Natural killer cell (primary cell): ENCODE measurements around the gene PEX10. TPM values are rescaled to one million over a fixed set of nuclear protein-coding genes. Genes with fewer than 3 reads are reported as not detected.
A peak's percentile ranks its signal among the peaks of the same experiment; 100 is the strongest.

Source experiments
- ATAC-seq, 3 donors: fragments of 150-1000 bp in 2 of 3; fragments of 200-7000 bp in 1 of 3; cut with Tn5 transposase; 1 replicate in 1 of 3; 2 replicates in 2 of 3; pipeline ENCODE4 v1.10.0; 2021; ENCODE audit warnings: mild to moderate bottlenecking in 2 of 3, moderate library complexity in 2 of 3
- DNase-seq, 2 donors: peaks; one replicate each; pipeline versions ENCODE4 v3.0.0 to v3.0.0-alpha.2; 2013 to 2021; ENCODE audit warnings: mixed read lengths in 1 of 2
- H3K27ac ChIP-seq: one replicate; pipeline ENCODE4 v1.5.1; 2013; ENCODE audit warnings: mild to moderate bottlenecking, low read length
- H3K27me3 ChIP-seq: one replicate; pipeline ENCODE4 v1.6.1; 2013; ENCODE audit warnings: low read length; ENCODE audit not compliant: control insufficient read depth, insufficient read depth
- H3K36me3 ChIP-seq: one replicate; pipeline ENCODE4 v1.6.1; 2013; ENCODE audit warnings: low read length; ENCODE audit not compliant: control insufficient read depth, insufficient read depth
- H3K4me1 ChIP-seq: one replicate; pipeline ENCODE4 v1.6.1; 2013; ENCODE audit warnings: low read length; ENCODE audit not compliant: control insufficient read depth, insufficient read depth
- H3K4me3 ChIP-seq: one replicate; pipeline ENCODE4 v1.5.1; 2013; ENCODE audit warnings: low read length
- H3K9me3 ChIP-seq: one replicate; pipeline ENCODE4 v1.6.1; 2013; ENCODE audit warnings: low read length; ENCODE audit not compliant: control insufficient read depth, insufficient read depth
- H3K27ac Mint-ChIP-seq, 2 donors: one replicate each; pipeline ENCODE4 v1.8.0; 2022; ENCODE audit warnings: mild to moderate bottlenecking in 2 of 2, mixed read lengths in 2 of 2, moderate library complexity in 1 of 2
- H3K27me3 Mint-ChIP-seq, 2 donors: one replicate each; pipeline ENCODE4 v1.8.0; 2022; ENCODE audit warnings: low read depth in 2 of 2, mixed read lengths in 2 of 2
- H3K36me3 Mint-ChIP-seq: one replicate; pipeline ENCODE4 v1.8.0; 2022; ENCODE audit warnings: mixed read lengths
- H3K4me1 Mint-ChIP-seq, 2 donors: one replicate each; pipeline ENCODE4 v1.8.0; 2022; ENCODE audit warnings: mixed read lengths in 2 of 2
- H3K4me3 Mint-ChIP-seq: one replicate; pipeline ENCODE4 v1.8.0; 2022; ENCODE audit warnings: mild to moderate bottlenecking, moderate library complexity, mixed read lengths
- H3K9me3 Mint-ChIP-seq, 2 donors: one replicate each; pipeline ENCODE4 v1.8.0; 2022; ENCODE audit warnings: mixed read lengths in 2 of 2
- WGBS: methylation state at CpG from one replicate; pipeline ENCODE4 v1.1.7; 2013; ENCODE audit warnings: missing lambda C conversion rate; ENCODE audit not compliant: insufficient coverage; 5-methylcytosine and 5-hydroxymethylcytosine counted together
- intact Hi-C: fragments of 100-400 bp; cut with micrococcal nuclease; formaldehyde crosslinking; loops from one replicate; pipeline ENCODE4 v1.14.2; 2022
- total RNA-seq, 4 donors: library from RNA; stranded (reverse); fragments of 120-200 nt in 1 of 4; gene quantifications; one replicate each; pipeline versions ENCODE4 v1.2.3 to v1.2.4, GENCODE V29; 2013 to 2022
- TF ChIP-seq, protein P1 (sequence below): fragments of 200-600 bp; IDR thresholded peaks from one replicate; pipeline ENCODE4 v1.8.0; 2022; ENCODE audit warnings: antibody characterized with exemption

Gene PEX10
- total RNA-seq, 3 donors from 2014 or later (not counting 1 experiment from before 2014, with no cell fraction given) = 8.1 to 11.1 (median 9.8) TPM

DNA sequence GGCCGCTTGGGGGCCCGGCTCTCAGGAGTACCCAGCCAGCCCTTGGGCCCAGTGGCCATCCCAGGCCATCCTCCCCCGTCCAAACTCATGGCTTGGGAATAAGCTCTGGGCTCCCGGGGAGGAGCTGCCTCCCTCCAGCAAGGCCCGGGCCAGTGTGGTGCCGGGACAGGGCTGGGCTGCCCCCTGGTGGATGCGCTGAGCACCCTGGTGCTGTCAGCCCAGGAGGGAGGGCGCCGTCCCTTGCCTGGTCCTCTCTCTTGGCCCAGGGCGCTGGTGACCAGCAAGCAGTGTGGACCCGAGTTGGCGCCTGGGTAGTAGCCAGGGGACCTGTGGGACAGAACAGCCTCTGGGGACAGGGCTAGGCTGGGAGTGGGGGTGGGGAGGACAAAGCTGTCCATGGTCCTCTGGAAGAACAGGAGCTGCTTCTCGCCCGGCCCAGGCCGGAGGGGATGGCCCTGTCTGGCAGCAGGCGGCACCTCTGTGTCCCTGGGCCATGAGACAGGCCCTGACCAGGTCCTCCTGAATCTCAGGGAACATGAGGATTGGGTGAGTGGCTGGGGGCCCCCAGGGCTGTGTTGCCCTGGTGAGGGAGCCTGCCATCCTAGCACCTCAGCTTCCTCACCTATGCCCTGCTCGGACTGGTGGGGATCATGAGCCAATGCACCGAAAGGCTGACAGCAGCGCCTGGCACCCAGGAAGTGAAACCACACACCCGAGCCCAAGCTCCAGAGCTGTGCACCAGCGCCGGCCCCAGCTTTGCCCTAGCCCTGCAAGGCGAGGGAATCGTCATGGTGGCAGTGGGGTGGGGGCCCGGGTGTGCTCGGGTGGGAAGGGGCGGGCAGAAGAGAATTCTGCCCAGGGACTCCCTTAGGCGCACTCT is 30.4 kb downstream of the PEX10 start:
- Histone ChIP-seq H3K9me3 (no peaks in the 10 kb centered on the region), H3K27ac (no peak overlapping the region), H3K36me3 (no peaks in the 10 kb centered on the region), H3K27me3 (no peaks in the 10 kb centered on the region), H3K4me3 (no peak overlapping the region), H3K4me1 (peaks cover 22% of the 10 kb centered on the region)
- TF ChIP-seq, protein P1, sequence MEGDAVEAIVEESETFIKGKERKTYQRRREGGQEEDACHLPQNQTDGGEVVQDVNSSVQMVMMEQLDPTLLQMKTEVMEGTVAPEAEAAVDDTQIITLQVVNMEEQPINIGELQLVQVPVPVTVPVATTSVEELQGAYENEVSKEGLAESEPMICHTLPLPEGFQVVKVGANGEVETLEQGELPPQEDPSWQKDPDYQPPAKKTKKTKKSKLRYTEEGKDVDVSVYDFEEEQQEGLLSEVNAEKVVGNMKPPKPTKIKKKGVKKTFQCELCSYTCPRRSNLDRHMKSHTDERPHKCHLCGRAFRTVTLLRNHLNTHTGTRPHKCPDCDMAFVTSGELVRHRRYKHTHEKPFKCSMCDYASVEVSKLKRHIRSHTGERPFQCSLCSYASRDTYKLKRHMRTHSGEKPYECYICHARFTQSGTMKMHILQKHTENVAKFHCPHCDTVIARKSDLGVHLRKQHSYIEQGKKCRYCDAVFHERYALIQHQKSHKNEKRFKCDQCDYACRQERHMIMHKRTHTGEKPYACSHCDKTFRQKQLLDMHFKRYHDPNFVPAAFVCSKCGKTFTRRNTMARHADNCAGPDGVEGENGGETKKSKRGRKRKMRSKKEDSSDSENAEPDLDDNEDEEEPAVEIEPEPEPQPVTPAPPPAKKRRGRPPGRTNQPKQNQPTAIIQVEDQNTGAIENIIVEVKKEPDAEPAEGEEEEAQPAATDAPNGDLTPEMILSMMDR = peak; percentile 77
- Mint-ChIP-seq H3K27ac (no peak overlapping the region), H3K27me3 (no peaks in the 10 kb centered on the region), H3K4me1 (no peaks in the 10 kb centered on the region), H3K9me3 (no peaks in the 10 kb centered on the region), H3K4me3 (no peak overlapping the region), H3K36me3 (no peaks in the 10 kb centered on the region)
- intact Hi-C loops = loop anchor here (1.0 to 10.0 kb wide), 3 partner anchors 187 to 437 kb away; no protein-coding TSS in a partner anchor
- DNase-seq = peak; percentile 74 to 86
- WGBS = 52% methylated on average over 28 of the region's 28 CpGs
- peak; percentile 86 to 100 (median 96) for ATAC-seq

DNA sequence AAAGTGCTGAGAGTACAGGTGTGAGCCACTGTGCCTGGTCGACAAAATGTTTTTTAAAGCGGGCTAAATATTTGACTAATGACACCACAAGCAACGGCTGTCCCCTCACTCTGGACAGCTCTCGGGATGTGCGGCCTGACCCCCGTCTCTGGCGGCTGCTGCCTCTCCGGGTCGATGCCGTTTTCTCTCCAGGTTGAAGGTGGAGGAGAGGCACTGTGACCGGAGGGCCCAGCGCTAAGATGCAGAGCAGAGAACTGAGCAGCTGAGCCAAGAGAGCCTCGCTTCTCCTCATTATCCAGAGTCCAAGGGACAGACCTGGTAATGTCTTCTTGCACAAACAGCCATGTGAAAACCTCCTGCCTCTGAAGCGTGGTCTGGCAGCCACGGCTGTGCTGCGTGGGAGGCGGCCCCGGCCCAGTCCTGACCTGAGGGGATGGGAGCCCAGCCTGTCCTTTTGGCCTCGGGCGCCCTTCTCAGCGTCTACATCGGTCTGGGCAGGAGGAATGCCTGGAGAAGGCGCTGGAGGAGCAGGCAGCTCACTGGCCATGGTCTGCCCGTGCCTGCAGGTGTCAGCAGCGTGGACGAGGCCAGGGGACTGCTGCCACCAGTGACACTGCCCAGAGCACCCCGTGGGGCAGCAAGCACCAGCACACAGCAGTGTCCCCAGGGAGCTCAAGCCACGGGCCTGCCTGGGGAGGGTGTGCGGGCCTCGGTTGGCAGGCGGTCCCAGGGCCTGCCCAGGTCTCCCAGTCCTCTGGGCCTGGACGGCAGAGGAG is 31.4 kb downstream of the PEX10 start:
- H3K27ac Mint-ChIP-seq = no peak overlapping the region
- DNase-seq (no peak), ATAC-seq (no peak)
- WGBS = 93% methylated on average over 32 of the region's 32 CpGs
- no peak overlapping the region for H3K4me3 Mint-ChIP-seq
- no peaks in the 10 kb centered on the region for H3K27me3 Mint-ChIP-seq
- TF ChIP-seq, protein P1 = no peak
- Histone ChIP-seq H3K9me3 (no peaks in the 10 kb centered on the region), H3K27ac (no peak overlapping the region), H3K27me3 (no peaks in the 10 kb centered on the region), H3K4me3 (no peak overlapping the region), H3K36me3 (no peaks in the 10 kb centered on the region), H3K4me1 (peaks cover 22% of the 10 kb centered on the region)
- intact Hi-C loops = loop anchor here (1.0 to 10.0 kb wide), 3 partner anchors 186 to 436 kb away; no protein-coding TSS in a partner anchor
- H3K4me1 Mint-ChIP-seq = no peaks in the 10 kb centered on the region
- no peaks in the 10 kb centered on the region for H3K36me3 Mint-ChIP-seq
- H3K9me3 Mint-ChIP-seq = no peaks in the 10 kb centered on the region

DNA sequence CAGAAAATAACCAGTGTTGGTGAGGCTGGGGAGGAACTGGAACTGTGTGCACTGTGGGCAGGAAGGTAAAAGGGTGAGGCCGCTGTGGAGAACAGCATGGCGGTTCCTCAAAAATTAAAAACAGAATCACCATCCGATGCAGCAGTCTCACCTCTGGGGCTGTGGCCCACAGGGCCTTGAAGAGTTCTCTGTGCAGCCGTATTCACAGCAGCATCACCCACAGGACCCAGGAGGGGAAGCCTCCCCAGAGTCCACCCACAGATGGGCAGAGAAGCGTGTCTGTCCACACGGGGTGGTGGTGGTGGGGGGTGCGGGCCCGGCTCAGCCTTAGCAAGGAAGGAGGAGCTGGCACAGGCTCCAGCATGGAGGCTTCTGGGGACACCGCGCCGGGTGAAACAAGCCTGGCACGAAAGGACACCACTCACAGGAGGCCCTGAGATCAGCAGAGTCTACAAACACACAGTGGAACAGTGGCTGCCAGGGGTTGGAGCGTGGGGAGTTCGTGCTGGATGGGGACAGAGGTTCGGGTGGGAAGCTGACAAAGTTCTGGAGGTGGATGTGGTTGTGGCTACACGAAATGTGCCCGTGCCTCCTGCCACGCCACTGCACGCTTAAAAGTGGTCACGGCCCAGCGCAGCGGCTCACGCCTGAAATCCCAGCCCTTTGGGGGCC is 32.5 kb downstream of the PEX10 start:
- DNase-seq = no peak
- Histone ChIP-seq H3K27me3 (no peaks in the 10 kb centered on the region), H3K4me1 (peaks cover 22% of the 10 kb centered on the region), H3K27ac (no peak overlapping the region), H3K4me3 (no peak overlapping the region), H3K36me3 (no peaks in the 10 kb centered on the region), H3K9me3 (no peaks in the 10 kb centered on the region)
- ATAC-seq = no peak
- TF ChIP-seq, protein P1 = no peak
- intact Hi-C loops = loop anchor here (5.0 to 10.0 kb wide), 2 partner anchors 288 to 435 kb away; no protein-coding TSS in a partner anchor
- Mint-ChIP-seq H3K9me3 (no peaks in the 10 kb centered on the region), H3K4me3 (no peak overlapping the region), H3K27me3 (no peaks in the 10 kb centered on the region), H3K36me3 (no peaks in the 10 kb centered on the region), H3K4me1 (no peaks in the 10 kb centered on the region), H3K27ac (no peak overlapping the region)
- WGBS = 81% methylated on average over 23 of the region's 23 CpGs
